GM21619 (cell line): ENCODE data around the gene TMEM80.
A peak's percentile ranks its signal among the peaks of the same experiment; 100 is the strongest.

Experiments
- ATAC-seq: cut with Tn5 transposase; IDR thresholded peaks from one replicate; pipeline ENCODE4 v1.9.1; 2021; ENCODE audit not compliant: unreplicated experiment

Gene TMEM80

GRCh38 chr11:742571-743201, 47.1 kb downstream of the TMEM80 start:
- ATAC-seq = no peak

GRCh38 chr11:745428-745827, 49.8 kb downstream of the TMEM80 start:
- no peak for ATAC-seq

- ATAC-seq = peak; percentile 31
These were observed 50.9 kb downstream of the TMEM80 start for GRCh38 chr11:746289-747157.

- ATAC-seq = peak; percentile 87
These were observed 51.8 kb downstream of the TMEM80 start, which contains the start of gene TALDO1 for GRCh38 chr11:747158-748006. TSS of gene TALDO1 (plus strand) at chr11:747464. CDS start at chr11:747482, 18 bp downstream.

- ATAC-seq = peak; percentile 1
These were observed 52.4 kb downstream of the TMEM80 start for GRCh38 chr11:748007-748359.

- ATAC-seq = no peak
These were observed 54.1 kb downstream of the TMEM80 start for GRCh38 chr11:749731-750130.
